Heart left ventricle (tissue), 13 donors: ENCODE measurements around the gene DNAJB6.

Source experiments
- CTCF ChIP-seq, 12 donors: fragments of 200-600 bp; sonication (generic) in 4 of 12; IDR thresholded peaks; one replicate each; pipeline versions ENCODE4 v1.5.0 to v1.8.0; 2018 to 2022; ENCODE audit warnings: antibody characterized with exemption in 12 of 12, mild to moderate bottlenecking in 5 of 12
- POLR2A ChIP-seq, 2 donors: fragments of 450-650 bp; IDR thresholded peaks; one replicate each; pipeline ENCODE4 v1.6.1; 2017; ENCODE audit warnings: antibody characterized with exemption in 2 of 2, mild to moderate bottlenecking in 2 of 2, moderate library complexity in 2 of 2
- donor health status: ischemic (EF 13 %, LVEDD 7.1; RV severe dilation, severe dysfunction).
- donor health status: DM: no; HTN: yes; CAD: no.
- donor health status: DM: no; HTN: no; CAD: no.
- donor health status: ischemic (EF 25% LVEDD 6.9; RV normal size, moderate dysfunction).
- donor health status: ischemic (EF 25% LVEDD 5.7; RV mildly dilated, moderate dysfunction).
- donor health status: ischemic (EF 35%, LVEDD 5.7; RV mildly dilated, moderate dysfunction).
- donor health status: nonischemic (EF 11% LVEDD 7.7; RV severe dilation, severe dysfunction).
- donor health status: DM: yes; HTN: yes; CAD: no.
- donor health status: PGD.
- donor health status: ischemic (EF 29% LVEDD 5.4; RV normal size, mild dysfunction).
- donor health status: nonischemic (EF 23%, LVEDD 6.1; RV moderate dilation, normal function).

GRCh38 chr7:157442993-157443831, 106.4 kb downstream of the DNAJB6 start:
- no peak for TF ChIP-seq POLR2A (IDR thresholded peaks at IDR 0.05)
- TF ChIP-seq CTCF (IDR thresholded peaks at IDR 0.05), result no peak
